B cell (primary cell): ENCODE results near the gene CAP2. TPM values are rescaled to one million over a fixed set of nuclear protein-coding genes. Genes with fewer than 3 reads are reported as not detected.

Experiments used
- ATAC-seq: fragments of 200-7000 bp; cut with Tn5 transposase; one replicate; pipeline ENCODE4 v1.10.0; 2021; ENCODE audit warnings: low read depth, mild to moderate bottlenecking, moderate number of reproducible peaks, moderate library complexity
- CTCF ChIA-PET: fragments of 350-600 bp; sonication (Branson Sonifier 250); formaldehyde crosslinking; loops from one replicate; lab custom pipeline; 2021; ENCODE audit warnings: antibody characterized with exemption, inconsistent platforms; lab: Charles Lee
- POLR2A ChIA-PET: fragments of 350-600 bp; sonication (Branson Sonifier 250); formaldehyde crosslinking; loops from one replicate; lab custom pipeline; 2021; ENCODE audit warnings: antibody characterized with exemption; lab: Charles Lee
- DNase-seq: peaks from one replicate; pipeline ENCODE4 v3.0.0; 2013
- H2AFZ ChIP-seq: 2 replicates; pipeline ENCODE4 v1.6.1; 2012; ENCODE audit warnings: mild to moderate bottlenecking, low read depth, low read length; ENCODE audit not compliant: insufficient read depth, poor library complexity, severe bottlenecking
- H3K27ac ChIP-seq, 2 donors: 1 replicate in 1 of 2; 2 replicates in 1 of 2; pipeline ENCODE4 v1.5.1; 2012 to 2013; ENCODE audit warnings: low read length in 2 of 2, mild to moderate bottlenecking in 2 of 2, moderate library complexity in 1 of 2
- H3K27me3 ChIP-seq, 4 experiments: fragments of 200-600 bp in 1 of 4; sonication (generic) in 1 of 4; replicated peaks in 1 of 4; 1 replicate in 2 of 4; 2 replicates in 2 of 4; pipeline versions ENCODE4 v1.6.1 to v1.7.0; 2013 to 2016; ENCODE audit warnings: low read length in 3 of 4, mild to moderate bottlenecking in 2 of 4, mixed read lengths in 1 of 4, moderate library complexity in 1 of 4; ENCODE audit not compliant: insufficient read depth in 4 of 4, control insufficient read depth in 3 of 4; ENCODE audit errors: control extremely low read depth in 1 of 4
- H3K36me3 ChIP-seq, 2 experiments: replicated peaks in 1 of 2; 1 replicate in 1 of 2; 2 replicates in 1 of 2; pipeline versions ENCODE4 v1.6.1 to v1.7.1; 2013; ENCODE audit warnings: low read length in 1 of 2; ENCODE audit not compliant: insufficient read depth in 2 of 2, control insufficient read depth in 1 of 2; ENCODE audit errors: control extremely low read depth in 1 of 2, extremely low read depth in 1 of 2
- H3K4me1 ChIP-seq, 2 donors: fragments of 200-600 bp in 1 of 2; sonication (generic) in 1 of 2; 1 replicate in 1 of 2; 2 replicates in 1 of 2; pipeline versions ENCODE4 v1.5.1 to v1.6.1; 2013 to 2017; ENCODE audit warnings: low read length in 2 of 2; ENCODE audit not compliant: control insufficient read depth in 2 of 2, insufficient read depth in 2 of 2
- H3K4me2 ChIP-seq: replicated peaks from 2 replicates; pipeline ENCODE3; 2012; ENCODE audit warnings: mild to moderate bottlenecking, low read depth, low read length; ENCODE audit not compliant: poor library complexity, severe bottlenecking
- H3K4me3 ChIP-seq, 5 experiments: fragments of 200-600 bp in 1 of 5; sonication (generic) in 1 of 5; 1 replicate in 3 of 5; 2 replicates in 2 of 5; pipeline versions ENCODE4 v1.5.1 to v1.7.0; 2011 to 2016; ENCODE audit warnings: low read length in 4 of 5, mild to moderate bottlenecking in 4 of 5, low read depth in 2 of 5, control low read depth in 1 of 5, moderate library complexity in 1 of 5; ENCODE audit not compliant: insufficient read depth in 1 of 5; ENCODE audit errors: control extremely low read depth in 1 of 5, extremely low read depth in 1 of 5
- H3K79me2 ChIP-seq: fragments of 200-600 bp; sonication (generic); one replicate; pipeline ENCODE4 v1.6.0; 2016; ENCODE audit warnings: low read length; ENCODE audit not compliant: control insufficient read depth, insufficient read depth
- H3K9ac ChIP-seq: fragments of 200-600 bp; sonication (generic); 2 replicates; pipeline ENCODE4 v1.6.1; 2017; ENCODE audit warnings: mild to moderate bottlenecking, low read length, moderate library complexity
- H3K9me3 ChIP-seq, 3 donors: one replicate each; pipeline versions ENCODE4 v1.6.1 to v1.7.1; 2013; ENCODE audit warnings: low read length in 2 of 3; ENCODE audit not compliant: control insufficient read depth in 2 of 3, insufficient read depth in 1 of 3; ENCODE audit errors: control extremely low read depth in 1 of 3
- H4K20me1 ChIP-seq: 2 replicates; pipeline ENCODE4 v1.6.0; 2012; ENCODE audit warnings: mild to moderate bottlenecking, low read length; ENCODE audit not compliant: insufficient read depth, control insufficient read depth, poor library complexity, severe bottlenecking
- H3K27ac Mint-ChIP-seq: one replicate; pipeline ENCODE4 v1.8.0; 2021; ENCODE audit warnings: mixed read lengths
- H3K27me3 Mint-ChIP-seq: one replicate; pipeline ENCODE4 v1.8.0; 2021; ENCODE audit warnings: mixed read lengths
- H3K4me1 Mint-ChIP-seq: one replicate; pipeline ENCODE4 v1.8.0; 2021; ENCODE audit warnings: mixed read lengths
- H3K4me3 Mint-ChIP-seq: one replicate; pipeline ENCODE4 v1.8.0; 2021; ENCODE audit warnings: mixed read lengths
- H3K9me3 Mint-ChIP-seq: one replicate; pipeline ENCODE4 v1.8.0; 2022; ENCODE audit warnings: mixed read lengths; ENCODE audit not compliant: insufficient read depth
- CTCF ChIP-seq: fragments of 200-600 bp; IDR thresholded peaks from one replicate; pipeline ENCODE4 v1.8.0; 2022; ENCODE audit warnings: antibody characterized with exemption, mild to moderate bottlenecking
- EZH2 ChIP-seq: IDR thresholded peaks from 2 replicates; pipeline ENCODE4 v1.6.1; 2012; ENCODE audit warnings: borderline replicate concordance, low read depth, mild to moderate bottlenecking, moderate library complexity, low read length; ENCODE audit not compliant: insufficient read depth, poor library complexity, severe bottlenecking
- WGBS: methylation state at CpG from one replicate; pipeline ENCODE4 v1.1.5; 2013; ENCODE audit warnings: missing lambda C conversion rate; ENCODE audit not compliant: insufficient coverage; 5-methylcytosine and 5-hydroxymethylcytosine counted together
- intact Hi-C: fragments of 100-400 bp; cut with micrococcal nuclease; formaldehyde crosslinking; loops from one replicate; pipeline ENCODE4 v1.10.0; 2022
- polyA plus RNA-seq: library from polyadenylated mRNA; depleted of rRNA; stranded (reverse); fragments of >200 nt; gene quantifications from 2 replicates; pipeline ENCODE4 v1.2.3, GENCODE V29; 2012
- total RNA-seq, 2 donors: library from RNA; stranded (reverse); fragments of 120-200 nt in 1 of 2; gene quantifications; 1 replicate in 1 of 2; 2 replicates in 1 of 2; pipeline versions ENCODE4 v1.2.3 to v1.2.4, GENCODE V29; 2013 to 2022

CAP2 gene
- total and polyA plus RNA-seq, 2 donors (not counting 1 experiment from before 2014, with no cell fraction given): not detected

- ATAC-seq (no peak), DNase-seq (no peak)
- no peak overlapping the region for H3K4me3 Mint-ChIP-seq
- TF ChIP-seq CTCF (no peak), EZH2 (no peak)
- CTCF ChIA-PET: interaction anchor here (0.6 to 1.2 kb wide), 2 partner anchors 13 to 202 kb away, joined by 3 read pairs; no protein-coding TSS in a partner anchor
- no peak overlapping the region for H2AFZ ChIP-seq
- H3K27ac ChIP-seq: no peak overlapping the region
- H3K9ac ChIP-seq: no peak overlapping the region
- no peaks in the 10 kb centered on the region for H3K27me3 ChIP-seq
- no peaks in the 10 kb centered on the region for H3K79me2 ChIP-seq
- intact Hi-C loops: no loop called here
- no peaks in the 10 kb centered on the region for H4K20me1 ChIP-seq
- no peaks in the 10 kb centered on the region for H3K4me1 Mint-ChIP-seq
- no peak overlapping the region for H3K27ac Mint-ChIP-seq
- no peaks in the 10 kb centered on the region for H3K36me3 ChIP-seq
- no peaks in the 10 kb centered on the region for H3K9me3 Mint-ChIP-seq
- H3K4me2 ChIP-seq: no peak overlapping the region
- no peaks in the 10 kb centered on the region for H3K27me3 Mint-ChIP-seq
- no peaks in the 10 kb centered on the region for H3K9me3 ChIP-seq
- H3K4me1 ChIP-seq: no peaks in the 10 kb centered on the region
- POLR2A ChIA-PET: no interaction called here
- 91% methylated on average over 4 of the region's 6 CpGs for WGBS
- H3K4me3 ChIP-seq: no peak overlapping the region
Observed at GRCh38 chr6:17588011-17588410, 194.6 kb downstream of the CAP2 start.

GRCh38 chr6:17589406-17590096 lies 196.2 kb downstream of the CAP2 start:
- 85% methylated on average over 2 of the region's 5 CpGs for WGBS
- no peak overlapping the region for H3K4me2 ChIP-seq
- H3K27ac ChIP-seq: no peak overlapping the region
- H3K27ac Mint-ChIP-seq: no peak overlapping the region
- intact Hi-C loops: no loop called here
- no peak overlapping the region for H2AFZ ChIP-seq
- H4K20me1 ChIP-seq: no peaks in the 10 kb centered on the region
- ChIA-PET CTCF (interaction anchor here (1.1 to 1.2 kb wide), 2 partner anchors 13 to 214 kb away, joined by 3 read pairs; no protein-coding TSS in a partner anchor), POLR2A (no interaction called here)
- DNase-seq (no peak), ATAC-seq (no peak)
- H3K9me3 Mint-ChIP-seq: no peaks in the 10 kb centered on the region
- no peaks in the 10 kb centered on the region for H3K27me3 Mint-ChIP-seq
- no peak overlapping the region for H3K4me3 Mint-ChIP-seq
- no peaks in the 10 kb centered on the region for H3K27me3 ChIP-seq
- no peaks in the 10 kb centered on the region for H3K4me1 Mint-ChIP-seq
- H3K79me2 ChIP-seq: no peaks in the 10 kb centered on the region
- no peaks in the 10 kb centered on the region for H3K4me1 ChIP-seq
- H3K36me3 ChIP-seq: no peaks in the 10 kb centered on the region
- H3K4me3 ChIP-seq: no peak overlapping the region
- H3K9ac ChIP-seq: no peak overlapping the region
- H3K9me3 ChIP-seq: no peaks in the 10 kb centered on the region
- no peak for TF ChIP-seq CTCF
- TF ChIP-seq EZH2: no peak
